ENCODE data around the gene SALL3.

SALL3 gene

DNA sequence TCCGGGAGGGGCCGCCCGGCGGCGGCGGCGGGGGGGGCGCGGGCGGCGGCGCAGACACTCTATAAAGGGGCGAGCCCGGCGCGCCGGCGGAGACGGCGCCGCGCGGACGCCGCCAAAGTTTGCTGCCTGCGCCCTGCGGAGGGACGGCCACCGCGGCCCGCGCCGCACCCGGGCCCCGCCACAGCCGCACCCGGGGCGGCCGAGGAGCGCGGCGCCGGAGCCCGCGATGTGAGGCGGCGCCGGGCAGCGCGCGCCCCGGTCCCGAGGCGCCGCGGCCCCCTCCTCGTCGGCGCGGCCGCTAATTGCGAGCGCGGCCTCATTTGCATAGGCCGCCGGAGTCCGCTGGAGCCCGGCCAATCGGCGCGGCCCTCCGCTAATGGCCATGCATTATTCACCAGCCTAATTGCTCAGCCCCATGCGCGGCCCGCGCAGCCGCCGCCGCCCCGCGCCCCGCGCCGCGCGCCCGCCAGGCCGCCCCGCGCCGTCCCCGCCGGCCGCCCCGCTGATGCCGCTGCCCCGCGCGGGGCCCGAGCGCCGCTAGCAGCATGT, at the start of gene SALL3:
TSS of gene SALL3 (plus strand) at position 89 of the 549 bp plus-strand sequence. CDS start at position 546, 457 bp downstream.
- H3K4me3 ChIP-seq (ENCODE audit: low read depth, low read length) = no peak within 1 kb of the TSS
- TF ChIP-seq, protein P1, sequence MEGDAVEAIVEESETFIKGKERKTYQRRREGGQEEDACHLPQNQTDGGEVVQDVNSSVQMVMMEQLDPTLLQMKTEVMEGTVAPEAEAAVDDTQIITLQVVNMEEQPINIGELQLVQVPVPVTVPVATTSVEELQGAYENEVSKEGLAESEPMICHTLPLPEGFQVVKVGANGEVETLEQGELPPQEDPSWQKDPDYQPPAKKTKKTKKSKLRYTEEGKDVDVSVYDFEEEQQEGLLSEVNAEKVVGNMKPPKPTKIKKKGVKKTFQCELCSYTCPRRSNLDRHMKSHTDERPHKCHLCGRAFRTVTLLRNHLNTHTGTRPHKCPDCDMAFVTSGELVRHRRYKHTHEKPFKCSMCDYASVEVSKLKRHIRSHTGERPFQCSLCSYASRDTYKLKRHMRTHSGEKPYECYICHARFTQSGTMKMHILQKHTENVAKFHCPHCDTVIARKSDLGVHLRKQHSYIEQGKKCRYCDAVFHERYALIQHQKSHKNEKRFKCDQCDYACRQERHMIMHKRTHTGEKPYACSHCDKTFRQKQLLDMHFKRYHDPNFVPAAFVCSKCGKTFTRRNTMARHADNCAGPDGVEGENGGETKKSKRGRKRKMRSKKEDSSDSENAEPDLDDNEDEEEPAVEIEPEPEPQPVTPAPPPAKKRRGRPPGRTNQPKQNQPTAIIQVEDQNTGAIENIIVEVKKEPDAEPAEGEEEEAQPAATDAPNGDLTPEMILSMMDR (IDR thresholded peaks at IDR 0.05; ENCODE audit: borderline replicate concordance, insufficient read depth, low read depth, low read length) = no peak

DNA sequence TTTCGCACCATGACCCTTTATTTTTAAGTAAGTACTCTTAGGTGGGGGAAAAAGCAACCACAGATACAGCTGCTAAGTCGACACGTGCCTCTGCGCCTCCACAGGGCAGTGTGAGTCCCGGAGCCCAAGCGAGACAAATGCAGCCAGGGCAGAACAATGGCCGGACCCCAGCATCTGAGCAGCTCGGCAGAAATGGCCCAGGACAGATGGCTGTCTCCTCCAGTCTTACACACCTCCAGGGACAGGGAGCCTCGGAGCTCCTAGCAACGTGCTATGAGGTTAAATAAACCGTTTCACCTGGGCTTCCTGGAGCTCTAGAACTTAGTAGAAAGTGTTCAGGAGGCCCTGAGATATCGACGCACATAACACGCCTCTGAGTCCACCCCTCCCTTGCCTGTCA, 47.3 kb upstream of the SALL3 start:
- TF ChIP-seq, protein P1 (IDR thresholded peaks at IDR 0.05; ENCODE audit: borderline replicate concordance, insufficient read depth, low read depth, low read length) = no peak

DNA sequence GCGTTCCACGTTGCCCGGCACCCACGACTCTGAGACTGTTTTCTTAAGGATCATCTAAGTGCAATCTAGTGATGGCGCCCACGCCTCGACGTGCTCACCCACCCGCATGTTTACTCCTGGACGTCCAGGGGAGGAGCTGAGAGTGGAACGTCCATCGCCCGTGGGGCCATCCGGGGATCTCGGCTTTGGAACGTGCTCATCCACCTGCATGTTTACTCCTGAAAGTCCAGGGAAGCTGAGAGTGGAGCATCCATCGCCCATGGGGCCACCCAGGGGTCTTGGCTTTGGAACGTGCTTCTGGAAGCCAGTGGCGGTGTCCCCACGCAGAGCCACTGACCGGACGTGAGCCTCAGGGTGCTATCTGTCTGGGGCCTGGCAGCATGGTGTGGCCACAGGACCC, 45.6 kb upstream of the SALL3 start:
- TF ChIP-seq, protein P1 (IDR thresholded peaks at IDR 0.05; ENCODE audit: borderline replicate concordance, insufficient read depth, low read depth, low read length) = no peak
- no peak overlapping the region for H3K4me3 ChIP-seq (ENCODE audit: low read depth, low read length)

More for the DNA sequence above, 47.3 kb upstream of the SALL3 start:
- no peak overlapping the region for H3K4me3 ChIP-seq (ENCODE audit: low read depth, low read length)

DNA sequence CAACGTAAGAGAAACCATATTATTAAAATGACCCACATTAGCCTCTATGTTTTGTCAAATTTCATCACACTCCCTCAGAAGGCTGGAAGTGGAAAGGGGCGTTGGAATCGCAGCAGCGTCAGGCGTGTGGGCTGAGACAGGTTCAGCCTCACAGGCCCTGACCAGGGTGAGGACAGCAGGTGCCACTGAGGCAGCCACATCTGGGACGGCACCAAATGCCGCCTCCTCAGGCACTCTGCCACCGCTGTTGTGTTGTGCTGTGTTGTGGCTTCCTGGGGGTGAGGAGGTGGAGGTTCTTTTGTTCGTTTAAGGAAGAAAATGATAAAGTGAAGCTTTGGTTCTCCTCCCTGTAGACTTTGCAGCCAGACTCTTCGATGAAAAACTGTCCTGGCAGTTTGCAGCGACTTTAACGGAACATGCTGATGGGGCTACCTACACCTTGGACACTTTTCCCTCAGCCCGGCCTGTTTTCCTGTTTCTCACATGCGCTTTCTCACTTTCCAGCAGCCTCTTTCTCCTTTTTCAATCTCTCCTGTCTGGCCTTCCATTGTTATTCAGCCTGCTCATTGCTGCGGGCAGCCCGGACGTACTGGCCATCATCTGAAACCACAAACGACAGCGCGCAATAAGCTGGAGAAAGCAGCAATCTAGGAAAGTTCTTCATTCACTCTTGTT, 44.9 kb upstream of the SALL3 start:
- TF ChIP-seq, protein P1 (IDR thresholded peaks at IDR 0.05; ENCODE audit: borderline replicate concordance, insufficient read depth, low read depth, low read length) = no peak
- H3K4me3 ChIP-seq (ENCODE audit: low read depth, low read length) = no peak overlapping the region

DNA sequence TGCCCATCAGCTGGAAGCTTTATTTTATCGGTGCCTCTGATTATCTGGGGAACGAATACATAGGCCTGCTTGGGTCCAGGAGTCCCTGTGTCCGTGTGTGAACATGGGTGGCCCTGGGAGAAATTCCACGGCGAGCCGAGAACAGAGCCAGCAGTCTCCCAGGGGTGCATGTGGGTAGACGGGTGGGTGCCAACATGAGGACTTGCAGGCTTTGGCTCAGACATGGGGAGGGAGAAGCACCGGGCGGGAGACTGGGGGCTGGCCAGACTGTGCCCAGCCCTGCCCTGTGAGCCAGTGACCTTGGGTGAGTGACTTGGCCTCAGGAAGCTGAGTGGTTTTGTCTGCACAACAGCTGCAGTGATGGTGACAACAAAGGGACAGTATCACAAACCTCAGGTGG, 44.2 kb upstream of the SALL3 start:
- TF ChIP-seq, protein P1 (IDR thresholded peaks at IDR 0.05; ENCODE audit: borderline replicate concordance, insufficient read depth, low read depth, low read length) = no peak
- no peak overlapping the region for H3K4me3 ChIP-seq (ENCODE audit: low read depth, low read length)

DNA sequence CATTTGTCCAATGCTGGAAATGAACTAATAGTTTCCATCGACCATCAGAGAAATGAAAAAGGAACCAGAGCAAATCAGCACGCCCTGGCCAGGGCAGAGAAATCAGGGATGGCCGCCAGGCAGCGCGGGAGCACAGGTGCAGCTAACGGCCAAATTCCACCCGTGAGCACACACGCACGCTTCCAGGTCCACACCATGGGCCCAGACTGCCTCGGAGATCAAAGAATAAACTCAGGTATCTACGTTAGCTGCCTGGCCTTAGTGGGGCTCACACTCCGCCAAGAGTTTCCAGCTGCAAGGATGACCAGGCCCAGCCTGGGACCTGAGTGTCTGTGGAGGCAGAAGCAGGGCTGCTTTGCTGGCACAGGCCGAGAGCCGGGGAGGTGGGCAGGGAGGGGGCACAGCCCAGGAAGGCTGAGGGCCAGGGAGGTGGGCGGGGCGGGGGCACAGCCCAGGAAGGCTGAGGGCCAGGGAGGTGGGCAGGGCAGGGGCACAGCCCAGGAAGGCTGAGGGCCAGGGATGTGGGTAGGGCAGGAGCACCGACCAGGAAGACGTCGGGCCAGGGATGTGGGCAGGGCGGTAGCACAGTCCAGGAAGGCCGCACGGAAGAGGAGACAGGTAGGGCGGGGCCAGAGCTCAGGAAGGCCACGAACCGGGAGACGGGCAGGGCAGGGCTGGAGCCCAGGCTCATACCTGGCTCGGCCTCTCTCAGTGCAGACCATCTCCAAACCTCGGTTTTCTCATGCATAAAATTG, 43.2 kb upstream of the SALL3 start:
- H3K4me3 ChIP-seq (ENCODE audit: low read depth, low read length) = no peak overlapping the region
- TF ChIP-seq, protein P1 (IDR thresholded peaks at IDR 0.05; ENCODE audit: borderline replicate concordance, insufficient read depth, low read depth, low read length) = no peak
